NK-92 treated with Interleukin-12 subunit alpha and Interleukin-12 subunit beta, amount 100 ng/mL, for 24 hours (cell line): ENCODE data around the gene ANKRD33B.
"Not testable (repeated sequence)": the region's sequence is repeated elsewhere in the genome, so short reads cannot be mapped to it uniquely, and the experiment has no call there.

Experiments used
- DNase-seq: peaks from one replicate; lab custom pipeline; 2025; lab: John Stamatoyannopoulos, UW

ANKRD33B gene

DNA sequence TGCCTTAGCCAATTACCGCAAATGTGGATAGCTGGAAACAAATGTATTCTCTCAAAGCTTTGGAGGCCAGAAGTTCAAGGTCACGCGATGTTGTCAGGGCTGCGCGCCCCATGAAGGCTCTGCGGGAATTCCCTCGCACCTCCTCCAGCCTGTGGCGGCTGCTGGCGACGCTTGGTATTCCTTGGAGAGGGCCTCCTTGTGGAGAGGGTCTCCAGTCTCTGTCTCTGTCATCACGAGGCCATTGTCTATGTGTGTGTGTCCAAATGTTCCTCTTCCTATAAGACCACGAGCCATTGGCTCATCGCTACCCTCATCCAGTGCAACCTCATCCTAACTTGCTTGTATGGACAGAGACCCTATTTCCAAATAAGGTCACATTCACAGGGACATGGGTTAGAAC lies 97.5 kb downstream of the ANKRD33B start:
- DNase-seq: no peak

DNA sequence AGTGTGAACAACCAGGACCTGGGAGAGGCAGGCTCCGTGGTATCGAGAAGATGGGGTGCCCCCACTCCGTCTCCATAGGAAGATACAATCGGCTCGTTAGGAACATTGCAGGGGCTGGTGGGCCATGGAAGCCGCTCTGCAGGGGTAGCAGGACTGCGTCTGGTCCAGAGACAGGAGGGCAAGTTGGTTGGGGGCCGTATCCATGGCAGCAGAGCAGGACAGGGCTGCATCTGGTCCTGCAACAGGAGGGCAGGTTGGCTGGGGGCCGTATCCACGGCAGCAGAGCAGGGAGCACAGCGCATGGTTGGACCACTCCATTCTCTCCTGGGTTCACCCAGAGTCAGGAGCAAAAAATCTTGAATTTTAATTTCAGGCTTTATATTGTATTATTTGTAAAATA lies 98.2 kb downstream of the ANKRD33B start:
- DNase-seq: no peak

DNA sequence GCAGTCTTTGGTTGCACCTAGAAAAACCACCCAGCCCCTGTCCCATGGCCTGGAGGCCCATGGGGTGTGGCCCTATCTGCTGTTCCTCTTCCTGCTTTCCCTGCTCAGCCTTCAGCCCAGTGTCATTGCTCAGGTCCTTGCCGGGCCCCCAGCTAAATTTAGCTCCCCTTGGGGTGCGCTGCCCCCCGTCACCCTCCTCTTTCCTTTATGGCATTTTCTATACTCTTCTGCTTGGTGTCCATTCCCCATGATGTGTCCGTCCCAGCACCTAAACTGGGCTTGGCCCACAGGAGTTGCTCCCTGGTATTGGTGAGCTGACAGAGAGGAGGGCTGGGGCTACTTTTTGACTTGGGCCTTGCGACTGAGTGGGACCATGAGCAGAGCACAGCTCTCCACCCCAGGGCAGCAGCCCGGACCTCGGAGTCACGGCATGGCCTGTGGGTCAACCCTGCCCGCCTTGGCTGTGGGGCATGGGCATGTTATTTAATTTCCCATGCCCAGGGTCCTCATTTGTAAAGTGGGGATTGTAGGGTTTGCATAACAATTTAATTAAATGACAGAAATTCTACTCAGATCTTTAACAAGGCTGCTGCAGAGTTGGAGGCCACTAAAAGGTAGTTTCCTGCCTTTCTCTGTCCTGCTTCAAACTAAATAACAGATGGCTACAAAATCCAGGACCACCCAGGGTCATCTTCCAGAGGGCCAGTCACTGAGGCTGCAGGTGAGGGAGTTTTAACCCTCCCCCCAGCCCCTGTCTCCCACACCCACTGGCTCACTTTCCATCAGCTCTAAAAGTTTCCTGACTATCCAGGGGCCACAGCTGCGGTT lies 99.0 kb downstream of the ANKRD33B start:
- DNase-seq: no peak

DNA sequence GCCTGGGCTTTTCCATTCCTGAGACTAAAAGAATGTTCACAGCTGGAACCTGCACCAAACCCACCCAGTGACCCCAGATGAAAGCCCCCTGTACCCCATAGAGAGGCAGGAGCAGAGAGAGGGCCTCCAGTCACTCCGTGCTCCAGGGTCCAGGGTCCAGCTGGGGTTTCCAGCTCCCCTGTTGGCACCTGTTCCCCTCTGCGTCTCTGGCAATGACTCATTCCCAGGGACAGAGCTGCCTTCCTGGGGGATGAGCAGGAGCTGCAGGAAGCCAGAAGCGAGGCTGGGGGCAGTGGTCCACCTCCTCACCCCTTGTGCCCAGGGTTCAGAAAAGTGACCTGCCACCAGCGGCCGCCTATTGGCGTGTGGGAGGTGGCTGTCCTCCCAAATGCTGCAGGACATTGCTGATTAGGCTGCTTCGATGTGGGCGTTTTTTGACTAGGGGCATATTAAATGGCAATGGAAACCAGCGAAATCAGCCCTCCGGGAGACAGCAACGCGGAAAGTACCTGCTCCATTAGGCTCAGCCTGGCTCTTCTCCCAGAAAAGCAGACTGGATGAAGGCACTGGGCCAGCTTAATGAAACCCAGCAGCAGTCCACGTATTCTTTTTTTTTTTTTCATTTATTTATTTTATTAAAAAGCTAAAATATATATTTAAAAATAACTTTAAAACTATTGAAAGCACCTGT lies 99.8 kb downstream of the ANKRD33B start:
- no peak for DNase-seq

DNA sequence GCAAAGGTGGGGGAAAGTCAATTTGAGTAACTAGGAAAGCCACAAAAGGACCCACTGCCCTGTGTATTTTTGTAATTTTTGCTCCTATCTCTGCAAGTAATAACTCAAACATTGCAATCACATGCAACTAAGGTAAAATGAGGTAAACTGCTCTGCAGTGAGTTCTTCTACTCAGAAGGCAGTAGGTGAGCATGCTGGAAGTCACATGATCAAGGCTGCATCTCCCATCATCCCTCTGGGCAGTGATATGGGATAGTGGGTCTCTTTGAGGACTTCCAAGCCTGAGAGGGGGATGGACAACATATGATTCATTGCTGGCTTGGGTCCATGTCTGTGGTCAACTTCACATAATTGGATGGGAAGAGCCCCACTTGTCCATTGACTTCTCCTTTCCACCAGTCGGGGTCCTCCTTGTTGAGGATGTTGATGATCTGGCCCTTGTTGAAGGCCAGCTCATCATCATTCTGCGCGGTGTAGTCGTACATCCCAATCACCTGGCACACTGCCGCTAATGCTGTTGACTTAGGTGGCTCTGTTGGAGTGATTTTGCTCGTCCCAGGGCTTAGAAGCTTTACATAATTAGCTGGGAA lies 100.4 kb downstream of the ANKRD33B start:
- DNase-seq: not testable (repeated sequence)

DNA sequence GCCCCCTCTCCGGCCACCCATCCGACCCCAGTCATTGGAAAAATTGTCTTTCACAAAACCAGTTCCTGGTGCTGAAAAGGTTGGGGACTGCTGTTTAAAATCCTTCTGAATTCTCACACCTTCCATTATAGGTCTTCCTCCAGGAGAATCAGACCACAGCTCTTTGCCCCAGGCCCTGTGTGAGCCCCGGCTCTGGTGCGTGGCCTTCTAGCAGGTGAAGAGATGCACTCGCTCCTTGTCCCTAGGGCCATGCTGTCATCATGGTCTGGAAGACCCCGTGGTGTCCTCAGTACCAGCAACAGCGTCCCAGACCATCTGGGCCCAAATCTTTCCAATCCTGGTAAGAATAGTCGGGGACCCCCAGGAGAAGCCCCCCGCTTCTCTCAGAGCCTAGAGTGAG lies 101.9 kb downstream of the ANKRD33B start:
- DNase-seq: no peak

DNA sequence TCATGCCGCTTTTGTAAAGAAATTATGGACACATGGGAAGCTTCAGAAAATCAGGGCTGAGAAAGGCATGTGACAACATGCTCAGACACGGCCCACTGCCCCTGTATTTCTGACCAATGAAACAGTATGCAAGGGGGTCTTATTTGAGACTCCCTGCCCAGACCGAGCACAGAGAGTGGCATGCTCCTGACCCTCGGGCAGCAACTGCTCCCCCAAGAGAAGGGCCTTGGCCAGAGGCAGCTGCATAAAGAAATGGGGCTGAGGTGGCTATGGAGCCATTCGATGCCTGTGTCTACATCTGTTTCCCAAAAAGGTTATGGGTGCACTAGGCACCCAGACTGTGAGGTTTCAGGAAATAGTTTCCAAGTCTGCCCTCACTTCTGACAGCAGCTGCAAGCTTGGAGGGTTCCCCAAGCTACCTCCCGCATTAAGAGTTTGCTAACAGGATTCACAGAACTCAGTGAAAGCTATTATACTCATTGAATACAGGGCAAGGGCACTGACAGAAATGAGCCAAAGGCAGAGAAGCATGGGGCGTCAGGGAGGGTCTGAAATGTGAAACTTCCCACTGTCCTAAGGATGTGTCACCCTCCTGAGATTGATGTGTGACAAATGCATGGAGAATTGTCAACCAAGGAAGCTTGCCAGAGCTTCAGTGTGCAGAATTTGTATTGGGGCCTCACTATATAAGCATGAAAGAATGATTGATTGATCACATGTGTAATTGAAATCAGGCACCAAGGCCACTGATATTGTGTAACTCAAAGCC lies 102.8 kb downstream of the ANKRD33B start:
- DNase-seq: no peak

DNA sequence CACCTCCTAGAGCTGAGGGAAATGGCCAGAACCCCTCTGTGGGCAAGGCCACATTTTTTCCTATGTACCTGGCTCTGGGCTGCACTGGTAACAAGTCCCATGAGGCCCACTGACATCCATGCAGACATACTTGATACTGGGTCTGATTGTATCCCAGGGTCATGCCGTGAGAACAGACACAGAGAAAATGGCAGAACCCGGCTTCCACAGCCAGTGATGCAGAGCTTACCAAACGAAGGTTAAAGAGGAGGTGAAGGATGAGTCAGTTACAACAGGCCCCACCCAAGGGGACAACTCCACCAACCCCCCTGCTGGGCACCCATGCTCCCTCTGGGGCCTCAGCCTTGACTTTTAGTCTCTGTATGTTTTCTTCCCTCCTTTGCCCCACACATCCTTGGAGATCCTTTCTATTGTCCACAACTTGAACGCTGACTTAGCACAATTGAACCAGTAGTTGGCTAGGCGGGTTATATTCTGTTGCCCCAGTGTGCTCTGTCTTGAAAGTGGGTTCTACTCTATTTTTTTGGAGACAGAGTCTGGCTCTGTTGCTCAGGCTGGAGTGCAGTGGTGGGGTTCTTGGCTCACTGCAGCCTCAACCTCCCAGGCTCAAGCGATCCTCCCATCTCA lies 103.7 kb downstream of the ANKRD33B start:
- DNase-seq: no peak

DNA sequence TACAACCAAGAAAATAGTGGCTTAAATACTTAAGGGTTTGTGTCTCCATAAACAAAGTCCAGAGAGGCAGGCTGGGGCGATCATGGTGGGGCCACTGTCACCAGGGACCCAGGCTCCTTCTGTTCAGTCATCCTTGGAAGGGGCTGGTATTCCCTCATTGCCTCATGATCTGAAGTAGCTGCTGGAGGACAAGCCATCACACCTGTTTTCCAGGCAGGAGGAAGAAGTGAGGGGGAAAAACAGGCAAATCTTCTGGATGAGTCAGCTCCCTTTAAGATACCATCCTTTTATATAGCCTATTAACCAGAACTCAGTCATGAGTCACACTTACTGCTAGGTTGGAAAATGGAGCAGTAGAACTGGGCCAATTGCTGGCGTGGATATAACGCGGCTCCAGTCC lies 104.8 kb downstream of the ANKRD33B start:
- no peak for DNase-seq

DNA sequence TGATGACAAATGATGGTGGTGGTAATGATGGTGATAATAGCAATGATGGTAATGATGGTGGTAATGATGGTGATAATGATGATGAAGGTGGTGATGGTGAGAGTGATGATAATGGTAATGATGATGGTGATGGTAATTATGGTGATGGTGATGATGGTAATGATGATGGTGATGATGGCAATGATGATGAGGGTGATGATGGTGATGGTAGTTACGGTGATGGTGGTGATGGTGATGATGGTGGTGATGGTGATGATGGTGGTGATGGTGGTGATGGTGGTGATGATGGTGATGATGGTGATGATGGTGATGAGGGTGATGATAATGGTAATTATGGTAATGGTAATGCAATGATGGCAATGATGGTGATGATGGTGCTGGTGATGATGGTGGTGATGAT lies 106.1 kb downstream of the ANKRD33B start:
- DNase-seq: no peak

DNA sequence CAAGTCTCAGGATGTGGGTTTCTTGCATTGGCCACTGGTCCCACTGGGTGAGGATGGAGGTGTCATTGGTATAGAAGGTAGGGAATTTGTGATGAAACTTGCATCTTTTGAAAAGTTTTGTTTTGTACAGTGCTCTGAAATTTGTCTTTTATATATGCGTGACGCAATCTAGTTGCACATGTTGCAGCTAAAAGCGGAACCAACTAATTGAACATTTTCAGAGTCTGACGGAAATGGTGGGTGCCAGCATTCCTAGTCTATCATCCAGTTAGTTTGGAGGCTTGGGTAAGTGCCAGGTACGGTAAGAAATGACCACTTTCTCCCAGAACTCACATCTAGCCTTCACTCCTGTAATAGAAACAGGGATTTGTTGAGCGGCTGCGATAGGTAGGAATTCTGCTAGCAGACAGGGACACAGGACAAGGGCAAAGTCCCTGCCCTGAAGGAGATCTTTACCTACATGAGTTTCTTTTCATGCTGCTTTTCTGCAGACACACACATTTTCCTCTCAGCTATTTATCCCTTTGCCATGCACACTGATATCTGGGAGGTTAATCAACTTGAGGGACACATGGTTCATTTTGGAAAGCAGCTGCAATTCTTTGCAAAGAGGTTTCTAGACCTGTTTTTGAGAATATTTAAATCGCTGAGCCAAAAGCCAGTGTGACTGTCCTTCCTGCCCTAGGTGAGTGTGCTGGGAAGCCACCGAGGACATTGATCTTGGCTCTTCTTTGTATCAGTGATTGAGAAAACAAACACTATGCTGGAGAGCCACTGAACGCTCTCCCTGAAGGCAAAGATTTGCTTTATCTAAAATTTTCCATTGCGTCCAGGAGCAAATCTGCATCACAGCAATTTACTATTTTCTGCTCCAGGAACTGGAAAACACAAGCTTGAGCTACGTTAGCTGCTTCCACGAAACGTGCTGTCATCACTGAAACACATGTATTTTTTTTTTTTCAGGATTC lies 107.5 kb downstream of the ANKRD33B start:
- DNase-seq: no peak

DNA sequence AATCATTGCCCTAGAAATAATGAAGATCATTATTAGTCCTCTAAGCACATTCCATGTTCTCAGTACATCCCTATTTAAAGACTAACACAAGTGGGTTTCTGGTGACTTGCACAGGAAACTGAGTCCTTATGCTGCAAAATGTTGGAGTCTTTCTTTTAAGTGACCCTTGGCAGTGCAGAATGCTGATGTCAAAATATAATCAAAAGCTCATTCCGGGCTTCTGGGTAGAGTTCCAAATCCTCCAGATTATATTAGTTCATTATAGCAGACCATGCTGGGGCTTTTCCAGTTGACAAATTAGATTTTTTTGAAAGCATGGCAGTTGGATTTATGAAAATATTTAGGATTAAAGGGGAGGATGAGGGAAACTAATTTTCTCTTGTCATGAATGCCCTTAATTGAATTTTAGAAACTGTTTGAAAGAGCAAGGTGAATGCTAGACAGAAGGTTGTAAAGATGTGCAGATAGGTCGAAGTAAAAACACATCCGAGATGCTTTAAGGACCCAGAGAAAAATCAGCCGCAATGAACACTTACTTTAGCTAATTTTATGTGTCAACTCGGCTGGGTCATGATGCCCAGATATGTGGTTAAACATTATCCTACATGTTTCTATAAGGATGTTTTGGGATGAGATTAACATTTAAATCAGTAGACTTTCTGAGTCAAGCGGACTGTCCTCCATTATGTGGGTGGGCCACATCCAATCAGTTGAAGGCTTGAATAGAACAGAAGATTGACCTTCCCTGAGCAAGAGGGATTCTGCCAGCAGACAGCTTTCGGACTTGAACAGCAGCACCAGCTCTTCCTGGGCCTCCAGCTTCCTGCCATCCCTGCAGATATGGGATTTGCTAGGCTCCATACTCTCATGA lies 108.5 kb downstream of the ANKRD33B start:
- no peak for DNase-seq

DNA sequence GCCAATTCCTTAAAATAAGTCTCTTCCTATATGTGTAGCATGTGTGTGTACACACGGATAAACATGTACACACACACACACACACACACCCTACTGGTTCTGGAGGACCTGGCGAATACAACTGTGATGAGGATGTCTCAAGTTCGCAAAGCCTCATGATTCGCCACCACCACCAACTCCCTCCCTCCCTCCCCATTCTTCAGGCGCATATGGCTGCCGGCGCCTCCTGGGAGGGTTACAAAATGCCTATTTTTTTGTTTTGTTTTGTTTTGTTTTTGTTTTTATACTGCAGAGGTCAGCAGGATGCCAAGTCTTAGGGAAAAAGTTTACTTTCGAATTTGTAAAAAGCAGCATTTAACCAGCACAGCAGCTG lies 109.1 kb downstream of the ANKRD33B start:
- DNase-seq: no peak

DNA sequence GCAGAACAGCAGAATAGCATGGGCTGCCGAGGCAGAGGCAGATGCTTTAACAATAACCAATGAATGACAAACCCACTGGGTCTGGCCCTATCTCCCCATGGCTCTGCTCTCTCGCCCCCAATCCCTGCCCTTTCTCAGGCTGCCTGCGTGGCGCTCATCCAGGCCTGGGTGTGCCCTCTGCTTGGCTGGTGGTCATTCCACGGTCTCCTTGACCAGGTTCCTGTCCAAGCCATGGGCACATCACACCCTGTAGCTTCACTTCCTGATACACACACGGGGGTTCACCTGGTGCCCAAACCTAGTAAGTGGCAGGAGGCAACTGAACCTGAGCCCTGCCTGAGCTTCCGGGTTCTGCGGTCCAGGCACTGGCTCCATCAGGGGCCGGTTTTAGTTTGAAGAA lies 109.5 kb downstream of the ANKRD33B start:
- DNase-seq: no peak

DNA sequence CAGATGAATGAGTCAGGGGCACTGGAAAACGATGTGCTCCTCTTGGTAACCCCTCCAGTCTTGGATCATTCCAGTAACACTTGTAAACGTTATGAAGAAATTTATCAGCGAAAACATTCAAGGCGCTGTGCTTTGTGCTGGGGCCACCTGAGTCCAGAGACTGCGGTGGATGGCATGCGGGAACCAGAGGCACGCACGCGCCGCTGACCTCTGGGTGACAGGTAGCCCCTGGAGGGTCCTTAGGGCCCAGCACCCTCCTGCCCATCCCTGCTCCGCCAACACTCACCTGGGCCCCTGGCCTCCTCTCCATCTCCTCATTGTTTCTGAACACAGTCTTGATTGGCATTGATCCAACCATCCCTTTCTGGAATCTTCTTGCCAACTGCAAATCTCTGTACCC lies 110.2 kb downstream of the ANKRD33B start:
- DNase-seq: no peak

DNA sequence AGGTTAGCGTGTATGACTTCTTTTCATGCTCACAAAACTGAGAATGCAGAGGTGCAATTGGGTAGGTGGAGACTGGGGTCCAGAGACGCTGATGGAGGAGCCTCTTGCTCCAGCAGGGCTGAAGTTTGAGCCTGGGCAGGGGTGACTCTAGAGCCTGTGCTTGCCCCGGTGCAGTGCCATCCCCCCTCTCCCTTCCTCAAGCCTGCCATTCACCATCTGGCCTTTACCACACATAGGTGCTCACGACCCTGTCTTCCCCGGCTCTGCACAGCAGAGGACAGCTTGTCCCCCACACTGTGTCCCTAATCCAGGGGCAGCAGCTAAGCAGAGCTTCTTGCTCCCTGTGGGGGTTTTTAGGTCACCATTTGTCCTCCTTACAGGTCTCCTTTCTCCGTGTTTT lies 110.7 kb downstream of the ANKRD33B start:
- no peak for DNase-seq

DNA sequence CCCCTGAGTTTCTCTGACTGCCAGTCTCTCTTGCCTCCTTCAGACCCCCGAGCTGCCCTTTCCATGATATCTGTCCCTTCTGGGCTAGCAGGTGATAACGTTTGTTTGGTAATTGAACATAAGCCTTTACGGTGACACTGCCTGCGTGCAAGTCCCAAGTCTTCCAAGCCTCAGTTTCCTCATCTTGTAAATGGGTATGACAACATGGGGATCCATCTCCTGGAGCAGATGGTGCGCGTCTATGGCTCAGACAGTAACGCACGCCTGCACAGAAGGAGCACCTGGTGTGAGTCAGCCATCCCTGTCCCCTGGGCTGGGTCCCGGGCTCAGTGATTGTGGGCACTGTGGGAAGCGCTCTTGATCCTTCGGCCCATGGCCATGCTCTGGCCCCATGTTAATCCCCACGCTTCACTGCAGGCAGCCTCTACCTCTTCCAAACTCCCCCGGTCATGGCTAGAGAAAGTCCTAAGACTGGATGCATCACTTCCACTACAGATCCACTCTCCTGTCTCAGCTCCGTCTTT lies 111.4 kb downstream of the ANKRD33B start:
- no peak for DNase-seq

DNA sequence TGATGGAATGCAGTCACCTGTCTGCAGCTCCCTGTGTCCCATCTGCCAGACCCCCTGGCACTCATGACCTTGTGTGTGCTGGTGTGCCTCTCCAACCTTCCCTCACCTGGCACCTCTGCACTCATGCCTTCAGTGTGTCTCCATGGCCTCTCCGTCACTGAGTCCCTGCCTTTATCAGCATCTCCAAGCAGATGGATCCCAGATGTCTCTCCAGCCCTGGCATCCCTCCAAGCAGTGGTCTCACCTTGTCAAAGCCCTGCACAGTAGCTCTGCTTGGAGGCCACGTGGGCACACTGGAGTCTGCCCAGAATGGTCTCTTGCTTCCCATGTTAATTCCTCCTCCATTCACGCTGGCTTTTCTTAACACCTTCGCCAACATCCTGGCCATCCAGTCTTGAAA lies 112.4 kb downstream of the ANKRD33B start:
- DNase-seq: no peak

DNA sequence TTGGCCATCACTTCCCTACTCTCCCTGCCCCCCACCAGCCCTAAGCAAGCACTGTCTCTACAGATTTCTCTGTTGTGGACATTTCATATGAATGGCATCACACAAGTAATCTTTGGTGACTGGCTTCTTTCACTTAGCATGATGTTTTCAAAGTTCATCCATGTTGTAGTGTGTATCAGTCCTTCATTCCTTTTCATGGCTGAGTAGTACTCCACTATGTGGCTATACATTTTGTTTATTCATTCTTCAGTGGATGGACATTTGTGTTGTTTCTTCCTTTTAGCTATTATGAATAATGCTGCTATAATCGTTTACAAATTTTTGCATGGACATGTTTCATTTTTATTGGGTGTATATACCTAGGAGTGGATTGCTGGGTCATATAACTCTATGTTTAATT lies 113.1 kb downstream of the ANKRD33B start:
- no peak for DNase-seq

DNA sequence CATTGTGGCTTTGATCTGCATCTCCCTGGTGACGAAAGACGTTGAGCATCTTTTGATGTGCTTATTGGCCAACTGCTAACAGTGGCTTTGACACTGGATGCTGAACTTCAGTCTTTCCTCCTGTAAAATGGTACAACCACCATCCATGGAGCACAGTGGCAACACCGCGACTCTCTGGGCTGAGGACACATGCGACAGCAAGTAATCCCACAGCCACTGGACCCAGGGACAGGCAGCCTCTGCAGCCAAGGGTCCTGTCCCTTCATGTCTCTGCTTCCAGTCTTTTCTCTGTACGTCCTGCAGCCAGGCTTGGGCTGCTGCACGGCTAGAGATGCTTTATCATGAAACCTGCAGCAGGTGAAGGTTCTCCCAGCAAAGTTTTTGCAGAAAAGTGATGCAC lies 113.7 kb downstream of the ANKRD33B start:
- no peak for DNase-seq
